A673 (cell line): ENCODE measurements around the gene ITGBL1.

Source experiments
- CTCF ChIP-seq: fragments of 300-800, 200-600 bp; sonication (generic); conservative IDR thresholded peaks from 2 replicates; pipeline ENCODE4 v1.5.1; 2017; ENCODE audit warnings: low read depth, mild to moderate bottlenecking, antibody characterized with exemption, low read length, moderate library complexity, mixed read lengths
- EZH2 ChIP-seq: fragments of 200-600 bp; sonication (generic); IDR thresholded peaks from 2 replicates; pipeline ENCODE4 v1.6.1; 2017; ENCODE audit warnings: borderline replicate concordance, low read depth, mild to moderate bottlenecking, mixed read lengths, antibody characterized with exemption, low read length; ENCODE audit not compliant: poor library complexity, severe bottlenecking

GRCh38 chr13:101707659-101708058 is 255.2 kb downstream of the ITGBL1 start:
- TF ChIP-seq CTCF: no peak
- TF ChIP-seq EZH2: no peak
